ENCODE data around the gene NRXN3.
"Not testable (repeated sequence)": the region's sequence is repeated elsewhere in the genome, so short reads cannot be mapped to it uniquely, and the experiment has no call there.

The NRXN3 gene

GRCh38 chr14:79734656-79735055 is 1564.5 kb downstream of the NRXN3 start:
- no peaks in the 10 kb centered on the region for H3K27me3 ChIP-seq (ENCODE audit: control insufficient read depth, insufficient read depth, low read length)
- H3K9ac ChIP-seq (ENCODE audit: low read depth, low read length): no peak overlapping the region
- H3K4me1 ChIP-seq (ENCODE audit: control insufficient read depth, insufficient read depth, low read length): no peaks in the 10 kb centered on the region
- no peak overlapping the region for H3K4me3 ChIP-seq (ENCODE audit: low read depth, low read length)
- H3K27ac ChIP-seq (ENCODE audit: low read depth, low read length): no peak overlapping the region
- H3K36me3 ChIP-seq (ENCODE audit: control insufficient read depth, insufficient read depth, low read length): no peaks in the 10 kb centered on the region
- peaks cover 10% of the 10 kb centered on the region for H3K9me3 ChIP-seq (ENCODE audit: control insufficient read depth, insufficient read depth, low read length)

DNA sequence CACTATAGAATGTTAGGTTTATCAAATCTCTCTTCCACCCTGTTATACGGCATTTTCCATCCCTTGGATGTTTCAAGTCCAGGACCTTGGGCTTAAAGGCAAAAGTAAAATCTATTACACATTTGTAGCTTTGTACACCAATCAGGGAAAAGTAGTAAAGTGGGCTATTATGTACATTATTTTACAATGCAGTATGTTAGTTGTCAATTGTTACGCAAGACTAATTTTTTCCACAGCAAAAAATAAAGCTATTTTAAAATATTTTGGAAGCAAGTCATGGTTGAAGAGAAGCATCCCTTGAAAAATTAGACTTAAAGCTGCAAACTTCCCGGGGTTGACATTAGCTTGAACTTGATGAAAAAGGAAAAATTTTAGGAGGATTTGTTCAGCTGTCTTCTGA is 1564.9 kb downstream of the NRXN3 start:
- H3K4me3 ChIP-seq (ENCODE audit: low read depth, low read length): no peak overlapping the region
- H3K27me3 ChIP-seq (ENCODE audit: control insufficient read depth, insufficient read depth, low read length): no peaks in the 10 kb centered on the region
- no peaks in the 10 kb centered on the region for H3K36me3 ChIP-seq (ENCODE audit: control insufficient read depth, insufficient read depth, low read length)
- H3K4me1 ChIP-seq (ENCODE audit: control insufficient read depth, insufficient read depth, low read length): no peaks in the 10 kb centered on the region
- no peak overlapping the region for H3K9ac ChIP-seq (ENCODE audit: low read depth, low read length)
- no peak overlapping the region for H3K27ac ChIP-seq (ENCODE audit: low read depth, low read length)
- H3K9me3 ChIP-seq (ENCODE audit: control insufficient read depth, insufficient read depth, low read length): peaks cover 10% of the 10 kb centered on the region

- H3K36me3 ChIP-seq (ENCODE audit: control insufficient read depth, insufficient read depth, low read length): no peaks in the 10 kb centered on the region
- H3K9me3 ChIP-seq (ENCODE audit: control insufficient read depth, insufficient read depth, low read length): peaks cover 10% of the 10 kb centered on the region
- H3K4me3 ChIP-seq (ENCODE audit: low read depth, low read length): no peak overlapping the region
- no peak overlapping the region for H3K9ac ChIP-seq (ENCODE audit: low read depth, low read length)
- no peaks in the 10 kb centered on the region for H3K4me1 ChIP-seq (ENCODE audit: control insufficient read depth, insufficient read depth, low read length)
- no peak overlapping the region for H3K27ac ChIP-seq (ENCODE audit: low read depth, low read length)
- no peaks in the 10 kb centered on the region for H3K27me3 ChIP-seq (ENCODE audit: control insufficient read depth, insufficient read depth, low read length)
Measured at GRCh38 chr14:79740066-79740601, 1570.0 kb downstream of the NRXN3 start.

DNA sequence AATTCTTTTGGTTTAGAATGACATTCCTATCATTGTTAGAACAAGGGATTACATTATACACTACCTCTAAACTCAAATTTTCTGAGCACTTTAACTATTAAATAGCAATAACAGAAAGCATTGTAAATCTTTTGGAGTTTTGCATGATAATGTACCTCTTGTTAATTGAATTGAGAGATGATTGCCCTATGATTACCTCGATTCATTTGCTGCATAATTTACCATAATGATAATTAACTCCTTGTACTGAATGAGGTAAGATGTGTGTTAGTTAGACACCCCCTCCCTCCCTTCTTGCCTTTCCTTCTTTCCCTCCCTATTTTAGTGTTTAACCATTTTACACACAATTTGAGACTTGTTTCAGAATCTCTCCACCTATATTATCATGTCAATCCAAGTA is 1572.0 kb downstream of the NRXN3 start:
- Histone ChIP-seq H3K9ac (ENCODE audit: low read depth, low read length) (no peak overlapping the region), H3K36me3 (ENCODE audit: control insufficient read depth, insufficient read depth, low read length) (no peaks in the 10 kb centered on the region), H3K27ac (ENCODE audit: low read depth, low read length) (no peak overlapping the region), H3K4me3 (ENCODE audit: low read depth, low read length) (no peak overlapping the region), H3K4me1 (ENCODE audit: control insufficient read depth, insufficient read depth, low read length) (no peaks in the 10 kb centered on the region), H3K27me3 (ENCODE audit: control insufficient read depth, insufficient read depth, low read length) (no peaks in the 10 kb centered on the region), H3K9me3 (ENCODE audit: control insufficient read depth, insufficient read depth, low read length) (no peaks in the 10 kb centered on the region; the same call in 1 of the 2 replicates)

GRCh38 chr14:79745046-79745445 is 1574.9 kb downstream of the NRXN3 start:
- H3K36me3 ChIP-seq (ENCODE audit: control insufficient read depth, insufficient read depth, low read length): no peaks in the 10 kb centered on the region
- no peaks in the 10 kb centered on the region for H3K9me3 ChIP-seq (ENCODE audit: control insufficient read depth, insufficient read depth, low read length)
- H3K27me3 ChIP-seq (ENCODE audit: control insufficient read depth, insufficient read depth, low read length): no peaks in the 10 kb centered on the region
- no peak overlapping the region for H3K27ac ChIP-seq (ENCODE audit: low read depth, low read length)
- no peak overlapping the region for H3K4me3 ChIP-seq (ENCODE audit: low read depth, low read length)
- H3K9ac ChIP-seq (ENCODE audit: low read depth, low read length): no peak overlapping the region
- no peaks in the 10 kb centered on the region for H3K4me1 ChIP-seq (ENCODE audit: control insufficient read depth, insufficient read depth, low read length)

- H3K9me3 ChIP-seq (ENCODE audit: control insufficient read depth, insufficient read depth, low read length): no peaks in the 10 kb centered on the region
- H3K9ac ChIP-seq (ENCODE audit: low read depth, low read length): no peak overlapping the region
- H3K4me1 ChIP-seq (ENCODE audit: control insufficient read depth, insufficient read depth, low read length): no peaks in the 10 kb centered on the region
- H3K4me3 ChIP-seq (ENCODE audit: low read depth, low read length): no peak overlapping the region
- no peak overlapping the region for H3K27ac ChIP-seq (ENCODE audit: low read depth, low read length)
- no peaks in the 10 kb centered on the region for H3K36me3 ChIP-seq (ENCODE audit: control insufficient read depth, insufficient read depth, low read length)
- H3K27me3 ChIP-seq (ENCODE audit: control insufficient read depth, insufficient read depth, low read length): no peaks in the 10 kb centered on the region
Measured at GRCh38 chr14:79749065-79749464, 1578.9 kb downstream of the NRXN3 start.

DNA sequence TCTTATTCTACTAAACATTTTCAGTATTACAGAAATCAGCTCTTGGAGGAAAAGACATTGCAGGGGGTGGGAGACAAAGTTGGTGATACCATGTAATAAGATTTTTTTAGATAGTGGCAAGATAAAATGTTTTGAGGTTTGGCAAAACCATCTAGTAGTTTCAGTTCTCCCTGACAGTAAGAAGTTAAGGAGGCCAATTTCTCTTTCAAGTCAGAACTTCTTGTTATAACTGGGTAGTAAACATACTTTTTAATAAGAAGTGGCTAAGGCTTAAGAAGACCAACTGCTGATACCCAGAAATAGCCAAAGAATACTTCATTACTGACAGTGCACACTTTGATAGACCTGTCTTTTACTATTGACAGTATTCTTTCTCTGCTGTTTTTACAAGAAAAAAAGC is 1588.8 kb downstream of the NRXN3 start:
- Histone ChIP-seq H3K4me1 (ENCODE audit: control insufficient read depth, insufficient read depth, low read length) (no peaks in the 10 kb centered on the region), H3K27me3 (ENCODE audit: control insufficient read depth, insufficient read depth, low read length) (no peaks in the 10 kb centered on the region), H3K9me3 (ENCODE audit: control insufficient read depth, insufficient read depth, low read length) (no peaks in the 10 kb centered on the region), H3K27ac (ENCODE audit: low read depth, low read length) (no peak overlapping the region), H3K4me3 (ENCODE audit: low read depth, low read length) (no peak overlapping the region), H3K36me3 (ENCODE audit: control insufficient read depth, insufficient read depth, low read length) (no peaks in the 10 kb centered on the region), H3K9ac (ENCODE audit: low read depth, low read length) (no peak overlapping the region)

DNA sequence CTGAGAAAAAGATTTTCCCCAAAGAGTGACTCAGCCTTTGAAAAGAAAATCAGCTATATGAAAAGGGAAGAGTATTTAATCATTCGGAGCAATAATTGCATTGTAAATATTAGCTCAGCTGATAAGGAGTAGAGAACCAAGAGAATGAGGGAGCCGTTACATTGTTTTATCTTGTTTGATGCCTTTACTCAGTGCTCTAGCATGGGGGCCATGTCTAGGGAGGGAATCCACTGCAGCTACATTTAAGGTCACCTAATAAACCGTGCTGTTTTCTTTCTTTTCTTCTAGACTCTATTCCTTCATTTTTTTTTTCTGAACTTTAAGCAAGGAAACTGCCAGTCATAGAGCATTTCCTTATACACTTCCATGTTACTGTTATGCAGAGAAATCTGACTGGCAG is 1594.2 kb downstream of the NRXN3 start:
- Histone ChIP-seq H3K4me1 (ENCODE audit: control insufficient read depth, insufficient read depth, low read length) (no peaks in the 10 kb centered on the region), H3K27me3 (ENCODE audit: control insufficient read depth, insufficient read depth, low read length) (no peaks in the 10 kb centered on the region), H3K27ac (ENCODE audit: low read depth, low read length) (no peak overlapping the region), H3K9ac (ENCODE audit: low read depth, low read length) (no peak overlapping the region), H3K36me3 (ENCODE audit: control insufficient read depth, insufficient read depth, low read length) (no peaks in the 10 kb centered on the region), H3K9me3 (ENCODE audit: control insufficient read depth, insufficient read depth, low read length) (peaks cover 13% of the 10 kb centered on the region), H3K4me3 (ENCODE audit: low read depth, low read length) (no peak overlapping the region)

DNA sequence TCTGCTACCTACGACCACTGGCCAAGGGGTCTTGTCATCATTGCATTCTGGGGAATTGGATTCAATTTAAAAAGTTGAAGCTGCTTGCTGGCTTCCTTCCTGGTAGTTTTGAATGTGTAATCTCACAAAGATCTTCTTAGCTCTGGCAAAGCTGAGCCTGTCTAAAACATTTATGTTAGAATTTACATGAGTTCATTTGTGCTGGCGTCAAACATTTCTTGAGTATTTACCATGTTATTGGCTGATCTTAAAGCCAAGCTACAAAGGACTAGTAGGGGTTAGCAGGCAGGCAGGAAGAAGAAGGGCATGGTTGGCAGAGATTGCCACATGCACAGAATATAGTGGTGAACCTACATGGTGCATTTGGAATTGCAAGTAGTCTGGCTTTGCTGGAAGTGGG is 1596.3 kb downstream of the NRXN3 start:
- Histone ChIP-seq H3K4me1 (ENCODE audit: control insufficient read depth, insufficient read depth, low read length) (no peaks in the 10 kb centered on the region), H3K9me3 (ENCODE audit: control insufficient read depth, insufficient read depth, low read length) (peaks cover 13% of the 10 kb centered on the region), H3K27ac (ENCODE audit: low read depth, low read length) (no peak overlapping the region), H3K4me3 (ENCODE audit: low read depth, low read length) (no peak overlapping the region), H3K36me3 (ENCODE audit: control insufficient read depth, insufficient read depth, low read length) (no peaks in the 10 kb centered on the region), H3K9ac (ENCODE audit: low read depth, low read length) (no peak overlapping the region), H3K27me3 (ENCODE audit: control insufficient read depth, insufficient read depth, low read length) (no peaks in the 10 kb centered on the region)

DNA sequence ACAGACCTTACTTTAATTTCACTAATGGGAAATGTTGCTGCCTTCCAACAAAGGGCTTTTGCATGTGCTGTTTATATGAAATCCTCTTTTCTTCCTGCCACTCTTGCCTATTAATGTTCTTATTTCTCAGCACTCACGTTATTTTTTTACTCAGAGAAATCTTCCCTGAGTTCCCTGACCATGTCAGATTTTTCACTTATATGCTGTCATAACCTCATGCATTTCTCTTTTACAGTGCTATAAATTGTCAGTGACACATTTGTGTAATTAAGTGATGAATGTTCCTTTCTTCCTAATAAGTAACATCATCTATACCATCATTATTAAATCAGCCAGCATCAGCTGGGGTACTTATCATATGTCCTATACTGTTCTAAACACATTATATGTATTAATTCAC is 1597.1 kb downstream of the NRXN3 start:
- Histone ChIP-seq H3K9ac (ENCODE audit: low read depth, low read length) (no peak overlapping the region), H3K36me3 (ENCODE audit: control insufficient read depth, insufficient read depth, low read length) (no peaks in the 10 kb centered on the region), H3K27ac (ENCODE audit: low read depth, low read length) (no peak overlapping the region), H3K9me3 (ENCODE audit: control insufficient read depth, insufficient read depth, low read length) (peaks cover 13% of the 10 kb centered on the region), H3K4me3 (ENCODE audit: low read depth, low read length) (no peak overlapping the region), H3K27me3 (ENCODE audit: control insufficient read depth, insufficient read depth, low read length) (no peaks in the 10 kb centered on the region), H3K4me1 (ENCODE audit: control insufficient read depth, insufficient read depth, low read length) (no peaks in the 10 kb centered on the region)

- H3K27me3 ChIP-seq (ENCODE audit: control insufficient read depth, insufficient read depth, low read length); H3K9ac ChIP-seq (ENCODE audit: low read depth, low read length); H3K36me3 ChIP-seq (ENCODE audit: control insufficient read depth, insufficient read depth, low read length); H3K4me1 ChIP-seq (ENCODE audit: control insufficient read depth, insufficient read depth, low read length); H3K27ac ChIP-seq (ENCODE audit: low read depth, low read length); H3K4me3 ChIP-seq (ENCODE audit: low read depth, low read length): not testable (repeated sequence)
- peaks cover 13% of the 10 kb centered on the region for H3K9me3 ChIP-seq (ENCODE audit: control insufficient read depth, insufficient read depth, low read length)
Measured at GRCh38 chr14:79767721-79768120, 1597.5 kb downstream of the NRXN3 start.

- Histone ChIP-seq H3K27ac (ENCODE audit: low read depth, low read length) (no peak overlapping the region), H3K27me3 (ENCODE audit: control insufficient read depth, insufficient read depth, low read length) (no peaks in the 10 kb centered on the region), H3K36me3 (ENCODE audit: control insufficient read depth, insufficient read depth, low read length) (no peaks in the 10 kb centered on the region), H3K4me1 (ENCODE audit: control insufficient read depth, insufficient read depth, low read length) (peaks cover 5% of the 10 kb centered on the region; the same call in 1 of the 2 replicates), H3K9me3 (ENCODE audit: control insufficient read depth, insufficient read depth, low read length) (no peaks in the 10 kb centered on the region), H3K9ac (ENCODE audit: low read depth, low read length) (no peak overlapping the region), H3K4me3 (ENCODE audit: low read depth, low read length) (no peak overlapping the region)
Measured at GRCh38 chr14:79781882-79782281, 1611.7 kb downstream of the NRXN3 start.

Measured in HUES48 (cell line).